Measurements from ENCODE around the gene CACNA2D3.

The CACNA2D3 gene

GRCh38 chr3:54120657-54121413 is 1.5 kb upstream of the CACNA2D3 start:
- Histone ChIP-seq H3F3A (ENCODE audit: insufficient read depth) (no peaks in the 10 kb centered on the region), H3K79me2 (ENCODE audit: insufficient read depth, low read length) (no peaks in the 10 kb centered on the region), H2AFZ (ENCODE audit: low read depth, low read length, severe bottlenecking) (peak overlapping the region; percentile 87), H3K9me3 (ENCODE audit: insufficient read depth, low read length) (no peaks in the 10 kb centered on the region), H3K9me2 (replicated peaks; ENCODE audit: insufficient read depth, low read length) (no peaks in the 10 kb centered on the region), H4K20me1 (ENCODE audit: low read depth, low read length) (no peaks in the 10 kb centered on the region), H3K9ac (ENCODE audit: low read length) (peak overlapping the region; percentile 71), H3K27ac (ENCODE audit: low read depth, low read length) (peak overlapping the region; percentile 63), H3K36me3 (ENCODE audit: low read length) (no peaks in the 10 kb centered on the region), H3K4me2 (ENCODE audit: low read depth, low read length, poor library complexity, severe bottlenecking) (peak overlapping the region; percentile 84), H3K27me3 (ENCODE audit: low read length) (no peaks in the 10 kb centered on the region), H3K4me3 (ENCODE audit: insufficient read depth, low read length, poor library complexity, severe bottlenecking) (peak overlapping the region; percentile 62)
- no peak for TF ChIP-seq EZH2phosphoT487 (conservative IDR thresholded peaks at IDR 0.05; ENCODE audit: low read length)
- no peak for TF ChIP-seq CTCF (IDR thresholded peaks at IDR 0.05; ENCODE audit: insufficient read depth, low read length, poor library complexity, severe bottlenecking)

- TF ChIP-seq EZH2phosphoT487 (conservative IDR thresholded peaks at IDR 0.05; ENCODE audit: low read length) (no peak), CTCF (IDR thresholded peaks at IDR 0.05; ENCODE audit: insufficient read depth, low read length, poor library complexity, severe bottlenecking) (no peak)
- H2AFZ ChIP-seq (ENCODE audit: low read depth, low read length, severe bottlenecking) = peak overlapping the region; percentile 87
- peak overlapping the region; percentile 71 for H3K9ac ChIP-seq (ENCODE audit: low read length)
- no peaks in the 10 kb centered on the region for H3K9me2 ChIP-seq (replicated peaks; ENCODE audit: insufficient read depth, low read length)
- H3K27ac ChIP-seq (ENCODE audit: low read depth, low read length) = peak overlapping the region; percentile 63
- H3K36me3 ChIP-seq (ENCODE audit: low read length) = no peaks in the 10 kb centered on the region
- H3K79me2 ChIP-seq (ENCODE audit: insufficient read depth, low read length) = no peaks in the 10 kb centered on the region
- H3K4me2 ChIP-seq (ENCODE audit: low read depth, low read length, poor library complexity, severe bottlenecking) = peak overlapping the region; percentile 84
- no peaks in the 10 kb centered on the region for H3K9me3 ChIP-seq (ENCODE audit: insufficient read depth, low read length)
- H4K20me1 ChIP-seq (ENCODE audit: low read depth, low read length) = no peaks in the 10 kb centered on the region
- no peaks in the 10 kb centered on the region for H3K27me3 ChIP-seq (ENCODE audit: low read length)
- no peaks in the 10 kb centered on the region for H3F3A ChIP-seq (ENCODE audit: insufficient read depth)
- peak overlapping the region; percentile 62 for H3K4me3 ChIP-seq (ENCODE audit: insufficient read depth, low read length, poor library complexity, severe bottlenecking)
Measured at GRCh38 chr3:54121414-54122323, 683 bp upstream of the CACNA2D3 start.

GRCh38 chr3:54123003-54123775 is 837 bp downstream of the CACNA2D3 start:
- TF ChIP-seq CTCF (IDR thresholded peaks at IDR 0.05; ENCODE audit: insufficient read depth, low read length, poor library complexity, severe bottlenecking) (no peak), EZH2phosphoT487 (conservative IDR thresholded peaks at IDR 0.05; ENCODE audit: low read length) (no peak)
- H3K4me2 ChIP-seq (ENCODE audit: low read depth, low read length, poor library complexity, severe bottlenecking) = peak overlapping the region; percentile 31
- no peaks in the 10 kb centered on the region for H3K27me3 ChIP-seq (ENCODE audit: low read length)

More at GRCh38 chr3:54123003-54123775, 837 bp downstream of the CACNA2D3 start:
- H3K9me3 ChIP-seq (ENCODE audit: insufficient read depth, low read length) = no peaks in the 10 kb centered on the region
- no peaks in the 10 kb centered on the region for H3F3A ChIP-seq (ENCODE audit: insufficient read depth)
- peak overlapping the region; percentile 18; the same call in 1 of the 2 replicates for H3K9ac ChIP-seq (ENCODE audit: low read length)
- no peaks in the 10 kb centered on the region for H4K20me1 ChIP-seq (ENCODE audit: low read depth, low read length)
- H3K9me2 ChIP-seq (replicated peaks; ENCODE audit: insufficient read depth, low read length) = no peaks in the 10 kb centered on the region
- H3K27ac ChIP-seq (ENCODE audit: low read depth, low read length) = no peak overlapping the region
- no peaks in the 10 kb centered on the region for H3K79me2 ChIP-seq (ENCODE audit: insufficient read depth, low read length)
- no peaks in the 10 kb centered on the region for H3K36me3 ChIP-seq (ENCODE audit: low read length)
- H3K4me3 ChIP-seq (ENCODE audit: insufficient read depth, low read length, poor library complexity, severe bottlenecking) = no peak overlapping the region
- H2AFZ ChIP-seq (ENCODE audit: low read depth, low read length, severe bottlenecking) = no peak overlapping the region

All from SU-DHL-6 (cell line).